ENCODE measurements around the gene ITGB3BP. TPM values are rescaled to one million over a fixed set of nuclear protein-coding genes. Genes with fewer than 3 reads are reported as not detected.

Gene ITGB3BP
- total and polyA plus RNA-seq, 4 donors: 5.7 to 15.2 (median 7.5) TPM

DNA sequence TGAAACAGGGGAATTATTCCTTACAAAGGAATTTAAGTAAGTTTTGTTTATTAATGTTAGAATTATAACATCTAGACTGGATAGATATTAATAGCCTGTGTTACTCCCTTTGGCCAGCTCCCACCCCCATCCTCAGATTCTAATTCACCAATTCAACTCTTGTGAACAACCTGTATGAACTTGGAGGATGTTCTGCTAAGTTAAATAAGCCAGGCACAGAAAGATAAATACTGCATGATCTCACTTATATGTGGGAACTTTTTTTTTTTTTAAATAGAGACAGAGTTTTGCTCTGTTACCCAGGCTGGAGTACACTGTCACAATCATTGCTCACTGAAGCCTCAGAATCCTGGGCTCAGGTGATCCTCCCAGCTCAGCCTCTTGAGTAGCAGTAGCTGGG, 32.5 kb upstream of the ITGB3BP start:
- no peaks in the 10 kb centered on the region for H3K36me3 ChIP-seq (ENCODE audit: control insufficient read depth in 4 of 4, insufficient read depth in 3 of 4, low read depth in 1 of 4, low read length in 3 of 4)
- no peak overlapping the region for H3K4me3 ChIP-seq (ENCODE audit: low read depth in 1 of 3, low read length in 3 of 3)
- TF ChIP-seq HNF4A (conservative IDR thresholded peaks at IDR 0.05) (no peak), FOXA1 (IDR thresholded peaks at IDR 0.05) (no peak), JUND (IDR thresholded peaks at IDR 0.05) (no peak), EGR1 (IDR thresholded peaks at IDR 0.05; ENCODE audit: low read depth in 2 of 2) (no peak), RXRA (IDR thresholded peaks at IDR 0.05) (no peak), RAD21 (IDR thresholded peaks at IDR 0.05) (no peak), FOXA2 (IDR thresholded peaks at IDR 0.05) (no peak), TAF1 (conservative IDR thresholded peaks at IDR 0.05) (no peak), NR2F2 (IDR thresholded peaks at IDR 0.05) (no peak), SP1 (IDR thresholded peaks at IDR 0.05) (no peak), YY1 (IDR thresholded peaks at IDR 0.05) (no peak), HNF4G (IDR thresholded peaks at IDR 0.05) (no peak), GABPA (IDR thresholded peaks at IDR 0.05 in 1 of 2, conservative IDR thresholded peaks at IDR 0.05 in 1 of 2) (no peak)
- TF ChIP-seq, protein P1, sequence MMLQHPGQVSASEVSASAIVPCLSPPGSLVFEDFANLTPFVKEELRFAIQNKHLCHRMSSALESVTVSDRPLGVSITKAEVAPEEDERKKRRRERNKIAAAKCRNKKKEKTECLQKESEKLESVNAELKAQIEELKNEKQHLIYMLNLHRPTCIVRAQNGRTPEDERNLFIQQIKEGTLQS (IDR thresholded peaks at IDR 0.05): no peak
- TF ChIP-seq, protein P2, sequence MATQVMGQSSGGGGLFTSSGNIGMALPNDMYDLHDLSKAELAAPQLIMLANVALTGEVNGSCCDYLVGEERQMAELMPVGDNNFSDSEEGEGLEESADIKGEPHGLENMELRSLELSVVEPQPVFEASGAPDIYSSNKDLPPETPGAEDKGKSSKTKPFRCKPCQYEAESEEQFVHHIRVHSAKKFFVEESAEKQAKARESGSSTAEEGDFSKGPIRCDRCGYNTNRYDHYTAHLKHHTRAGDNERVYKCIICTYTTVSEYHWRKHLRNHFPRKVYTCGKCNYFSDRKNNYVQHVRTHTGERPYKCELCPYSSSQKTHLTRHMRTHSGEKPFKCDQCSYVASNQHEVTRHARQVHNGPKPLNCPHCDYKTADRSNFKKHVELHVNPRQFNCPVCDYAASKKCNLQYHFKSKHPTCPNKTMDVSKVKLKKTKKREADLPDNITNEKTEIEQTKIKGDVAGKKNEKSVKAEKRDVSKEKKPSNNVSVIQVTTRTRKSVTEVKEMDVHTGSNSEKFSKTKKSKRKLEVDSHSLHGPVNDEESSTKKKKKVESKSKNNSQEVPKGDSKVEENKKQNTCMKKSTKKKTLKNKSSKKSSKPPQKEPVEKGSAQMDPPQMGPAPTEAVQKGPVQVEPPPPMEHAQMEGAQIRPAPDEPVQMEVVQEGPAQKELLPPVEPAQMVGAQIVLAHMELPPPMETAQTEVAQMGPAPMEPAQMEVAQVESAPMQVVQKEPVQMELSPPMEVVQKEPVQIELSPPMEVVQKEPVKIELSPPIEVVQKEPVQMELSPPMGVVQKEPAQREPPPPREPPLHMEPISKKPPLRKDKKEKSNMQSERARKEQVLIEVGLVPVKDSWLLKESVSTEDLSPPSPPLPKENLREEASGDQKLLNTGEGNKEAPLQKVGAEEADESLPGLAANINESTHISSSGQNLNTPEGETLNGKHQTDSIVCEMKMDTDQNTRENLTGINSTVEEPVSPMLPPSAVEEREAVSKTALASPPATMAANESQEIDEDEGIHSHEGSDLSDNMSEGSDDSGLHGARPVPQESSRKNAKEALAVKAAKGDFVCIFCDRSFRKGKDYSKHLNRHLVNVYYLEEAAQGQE (IDR thresholded peaks at IDR 0.05): no peak
- TF ChIP-seq, protein P3, sequence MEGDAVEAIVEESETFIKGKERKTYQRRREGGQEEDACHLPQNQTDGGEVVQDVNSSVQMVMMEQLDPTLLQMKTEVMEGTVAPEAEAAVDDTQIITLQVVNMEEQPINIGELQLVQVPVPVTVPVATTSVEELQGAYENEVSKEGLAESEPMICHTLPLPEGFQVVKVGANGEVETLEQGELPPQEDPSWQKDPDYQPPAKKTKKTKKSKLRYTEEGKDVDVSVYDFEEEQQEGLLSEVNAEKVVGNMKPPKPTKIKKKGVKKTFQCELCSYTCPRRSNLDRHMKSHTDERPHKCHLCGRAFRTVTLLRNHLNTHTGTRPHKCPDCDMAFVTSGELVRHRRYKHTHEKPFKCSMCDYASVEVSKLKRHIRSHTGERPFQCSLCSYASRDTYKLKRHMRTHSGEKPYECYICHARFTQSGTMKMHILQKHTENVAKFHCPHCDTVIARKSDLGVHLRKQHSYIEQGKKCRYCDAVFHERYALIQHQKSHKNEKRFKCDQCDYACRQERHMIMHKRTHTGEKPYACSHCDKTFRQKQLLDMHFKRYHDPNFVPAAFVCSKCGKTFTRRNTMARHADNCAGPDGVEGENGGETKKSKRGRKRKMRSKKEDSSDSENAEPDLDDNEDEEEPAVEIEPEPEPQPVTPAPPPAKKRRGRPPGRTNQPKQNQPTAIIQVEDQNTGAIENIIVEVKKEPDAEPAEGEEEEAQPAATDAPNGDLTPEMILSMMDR (IDR thresholded peaks at IDR 0.05; ENCODE audit: low read depth, low read length, missing input control): no peak
- TF ChIP-seq, protein P4, sequence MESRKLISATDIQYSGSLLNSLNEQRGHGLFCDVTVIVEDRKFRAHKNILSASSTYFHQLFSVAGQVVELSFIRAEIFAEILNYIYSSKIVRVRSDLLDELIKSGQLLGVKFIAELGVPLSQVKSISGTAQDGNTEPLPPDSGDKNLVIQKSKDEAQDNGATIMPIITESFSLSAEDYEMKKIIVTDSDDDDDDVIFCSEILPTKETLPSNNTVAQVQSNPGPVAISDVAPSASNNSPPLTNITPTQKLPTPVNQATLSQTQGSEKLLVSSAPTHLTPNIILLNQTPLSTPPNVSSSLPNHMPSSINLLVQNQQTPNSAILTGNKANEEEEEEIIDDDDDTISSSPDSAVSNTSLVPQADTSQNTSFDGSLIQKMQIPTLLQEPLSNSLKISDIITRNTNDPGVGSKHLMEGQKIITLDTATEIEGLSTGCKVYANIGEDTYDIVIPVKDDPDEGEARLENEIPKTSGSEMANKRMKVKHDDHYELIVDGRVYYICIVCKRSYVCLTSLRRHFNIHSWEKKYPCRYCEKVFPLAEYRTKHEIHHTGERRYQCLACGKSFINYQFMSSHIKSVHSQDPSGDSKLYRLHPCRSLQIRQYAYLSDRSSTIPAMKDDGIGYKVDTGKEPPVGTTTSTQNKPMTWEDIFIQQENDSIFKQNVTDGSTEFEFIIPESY (IDR thresholded peaks at IDR 0.05): no peak
- TF ChIP-seq, protein P5, sequence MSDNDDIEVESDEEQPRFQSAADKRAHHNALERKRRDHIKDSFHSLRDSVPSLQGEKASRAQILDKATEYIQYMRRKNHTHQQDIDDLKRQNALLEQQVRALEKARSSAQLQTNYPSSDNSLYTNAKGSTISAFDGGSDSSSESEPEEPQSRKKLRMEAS (IDR thresholded peaks at IDR 0.05): no peak
- DNase-seq (ENCODE audit: low spot score): no peak
- H3K4me1 ChIP-seq (ENCODE audit: control insufficient read depth in 4 of 4, insufficient read depth in 4 of 4, low read length in 3 of 4): peaks cover 0 to 2% (median 0%) of the 10 kb centered on the region in 4 donors
- H3K9ac ChIP-seq (ENCODE audit: low read depth in 1 of 2, low read length in 2 of 2): no peak overlapping the region
- no peak overlapping the region for H3K27ac ChIP-seq (ENCODE audit: low read depth in 1 of 2, low read length in 2 of 2)
- no peaks in the 10 kb centered on the region for H3K9me3 ChIP-seq (ENCODE audit: control insufficient read depth in 4 of 4, low read length in 3 of 4)
- H3K27me3 ChIP-seq (ENCODE audit: control insufficient read depth in 4 of 4, insufficient read depth in 4 of 4, low read length in 3 of 4): no peaks in the 10 kb centered on the region

All from liver (tissue), 9 donors.